ENCODE measurements around the gene PILRA. TPM values are rescaled to one million over a fixed set of nuclear protein-coding genes. Genes with fewer than 3 reads are reported as not detected.
"Not testable (repeated sequence)": the region's sequence is repeated elsewhere in the genome, so short reads cannot be mapped to it uniquely, and the experiment has no call there.

The PILRA gene
- total RNA-seq (2021) (1.8 to 3.2 TPM (median 3.0 TPM) in 3 replicates), Bru-seq, nascent RNA (percentile 27 among the genes with signal in this experiment)
- long read RNA-seq, experiment 1, partial matches to known transcripts, result 0 of 2 reads
- long read RNA-seq, experiment 1, other reads (novel, unspliced or antisense), result 2 of 2 reads
- long read RNA-seq, experiment 2, result 0 reads
- long read RNA-seq, experiment 3, result 0 reads

DNA sequence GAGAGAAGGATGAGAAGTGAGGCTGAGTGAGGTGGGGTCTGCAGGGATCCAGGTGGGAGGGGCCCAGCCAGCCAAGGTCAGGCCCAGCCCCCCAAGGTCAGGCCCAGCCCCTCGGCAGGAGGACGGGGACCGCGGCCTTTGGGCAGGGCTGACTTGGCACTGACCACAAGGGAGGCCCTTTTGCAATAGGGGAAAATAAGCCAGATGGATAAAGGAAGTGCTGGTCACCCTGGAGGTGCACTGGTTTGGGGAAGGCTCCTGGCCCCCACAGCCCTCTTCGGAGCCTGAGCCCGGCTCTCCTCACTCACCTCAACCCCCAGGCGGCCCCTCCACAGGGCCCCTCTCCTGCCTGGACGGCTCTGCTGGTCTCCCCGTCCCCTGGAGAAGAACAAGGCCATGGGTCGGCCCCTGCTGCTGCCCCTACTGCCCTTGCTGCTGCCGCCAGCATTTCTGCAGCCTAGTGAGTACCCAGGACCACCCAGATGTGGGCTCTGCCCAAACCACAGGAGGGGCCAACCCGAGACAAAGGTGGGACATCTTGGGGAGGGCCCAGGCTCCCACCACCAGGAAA is at the start of gene PILRA:
Gene PILRA (plus strand): TSS at position 227 of the 571 bp plus-strand sequence. CDS start 170 bp downstream, at position 397.
- CTCF ChIA-PET, result interaction anchor here (0.8 to 1.8 kb wide), 3 partner anchors 25 to 261 kb away, joined by 3 to 6 read pairs (median 6); no protein-coding TSS in a partner anchor
- no peaks in the 10 kb centered on the region for H3K27me3 Mint-ChIP-seq (ENCODE audit: low read depth)
- TF ChIP-seq, protein P1, sequence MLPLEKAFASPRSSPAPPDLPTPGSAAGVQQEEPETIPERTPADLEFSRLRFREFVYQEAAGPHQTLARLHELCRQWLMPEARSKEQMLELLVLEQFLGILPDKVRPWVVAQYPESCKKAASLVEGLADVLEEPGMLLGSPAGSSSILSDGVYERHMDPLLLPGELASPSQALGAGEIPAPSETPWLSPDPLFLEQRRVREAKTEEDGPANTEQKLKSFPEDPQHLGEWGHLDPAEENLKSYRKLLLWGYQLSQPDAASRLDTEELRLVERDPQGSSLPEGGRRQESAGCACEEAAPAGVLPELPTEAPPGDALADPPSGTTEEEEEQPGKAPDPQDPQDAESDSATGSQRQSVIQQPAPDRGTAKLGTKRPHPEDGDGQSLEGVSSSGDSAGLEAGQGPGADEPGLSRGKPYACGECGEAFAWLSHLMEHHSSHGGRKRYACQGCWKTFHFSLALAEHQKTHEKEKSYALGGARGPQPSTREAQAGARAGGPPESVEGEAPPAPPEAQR (CRISPR knock-in tag; IDR thresholded peaks at IDR 0.05), result no peak
- TF ChIP-seq, protein P2, sequence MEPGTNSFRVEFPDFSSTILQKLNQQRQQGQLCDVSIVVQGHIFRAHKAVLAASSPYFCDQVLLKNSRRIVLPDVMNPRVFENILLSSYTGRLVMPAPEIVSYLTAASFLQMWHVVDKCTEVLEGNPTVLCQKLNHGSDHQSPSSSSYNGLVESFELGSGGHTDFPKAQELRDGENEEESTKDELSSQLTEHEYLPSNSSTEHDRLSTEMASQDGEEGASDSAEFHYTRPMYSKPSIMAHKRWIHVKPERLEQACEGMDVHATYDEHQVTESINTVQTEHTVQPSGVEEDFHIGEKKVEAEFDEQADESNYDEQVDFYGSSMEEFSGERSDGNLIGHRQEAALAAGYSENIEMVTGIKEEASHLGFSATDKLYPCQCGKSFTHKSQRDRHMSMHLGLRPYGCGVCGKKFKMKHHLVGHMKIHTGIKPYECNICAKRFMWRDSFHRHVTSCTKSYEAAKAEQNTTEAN (CRISPR knock-in tag; IDR thresholded peaks at IDR 0.05), result no peak
- no peak for TF ChIP-seq TEAD1 (CRISPR knock-in tag; IDR thresholded peaks at IDR 0.05)
- TF ChIP-seq EMX1 (CRISPR knock-in tag; IDR thresholded peaks at IDR 0.05), result no peak
- no peak for TF ChIP-seq NR1H2 (CRISPR knock-in tag; IDR thresholded peaks at IDR 0.05)
- no peak for TF ChIP-seq CBFB (CRISPR knock-in tag; IDR thresholded peaks at IDR 0.05; ENCODE audit: low read depth)
- no peak for TF ChIP-seq ELF4 (CRISPR knock-in tag; IDR thresholded peaks at IDR 0.05; ENCODE audit: low read depth)
- TF ChIP-seq, protein P3, sequence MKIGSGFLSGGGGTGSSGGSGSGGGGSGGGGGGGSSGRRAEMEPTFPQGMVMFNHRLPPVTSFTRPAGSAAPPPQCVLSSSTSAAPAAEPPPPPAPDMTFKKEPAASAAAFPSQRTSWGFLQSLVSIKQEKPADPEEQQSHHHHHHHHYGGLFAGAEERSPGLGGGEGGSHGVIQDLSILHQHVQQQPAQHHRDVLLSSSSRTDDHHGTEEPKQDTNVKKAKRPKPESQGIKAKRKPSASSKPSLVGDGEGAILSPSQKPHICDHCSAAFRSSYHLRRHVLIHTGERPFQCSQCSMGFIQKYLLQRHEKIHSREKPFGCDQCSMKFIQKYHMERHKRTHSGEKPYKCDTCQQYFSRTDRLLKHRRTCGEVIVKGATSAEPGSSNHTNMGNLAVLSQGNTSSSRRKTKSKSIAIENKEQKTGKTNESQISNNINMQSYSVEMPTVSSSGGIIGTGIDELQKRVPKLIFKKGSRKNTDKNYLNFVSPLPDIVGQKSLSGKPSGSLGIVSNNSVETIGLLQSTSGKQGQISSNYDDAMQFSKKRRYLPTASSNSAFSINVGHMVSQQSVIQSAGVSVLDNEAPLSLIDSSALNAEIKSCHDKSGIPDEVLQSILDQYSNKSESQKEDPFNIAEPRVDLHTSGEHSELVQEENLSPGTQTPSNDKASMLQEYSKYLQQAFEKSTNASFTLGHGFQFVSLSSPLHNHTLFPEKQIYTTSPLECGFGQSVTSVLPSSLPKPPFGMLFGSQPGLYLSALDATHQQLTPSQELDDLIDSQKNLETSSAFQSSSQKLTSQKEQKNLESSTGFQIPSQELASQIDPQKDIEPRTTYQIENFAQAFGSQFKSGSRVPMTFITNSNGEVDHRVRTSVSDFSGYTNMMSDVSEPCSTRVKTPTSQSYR (CRISPR knock-in tag; IDR thresholded peaks at IDR 0.05), result no peak
- TF ChIP-seq CREM (CRISPR knock-in tag; IDR thresholded peaks at IDR 0.05), result no peak
- no peak for TF ChIP-seq ZNF232 (CRISPR knock-in tag; IDR thresholded peaks at IDR 0.05)
- TF ChIP-seq, protein P4, sequence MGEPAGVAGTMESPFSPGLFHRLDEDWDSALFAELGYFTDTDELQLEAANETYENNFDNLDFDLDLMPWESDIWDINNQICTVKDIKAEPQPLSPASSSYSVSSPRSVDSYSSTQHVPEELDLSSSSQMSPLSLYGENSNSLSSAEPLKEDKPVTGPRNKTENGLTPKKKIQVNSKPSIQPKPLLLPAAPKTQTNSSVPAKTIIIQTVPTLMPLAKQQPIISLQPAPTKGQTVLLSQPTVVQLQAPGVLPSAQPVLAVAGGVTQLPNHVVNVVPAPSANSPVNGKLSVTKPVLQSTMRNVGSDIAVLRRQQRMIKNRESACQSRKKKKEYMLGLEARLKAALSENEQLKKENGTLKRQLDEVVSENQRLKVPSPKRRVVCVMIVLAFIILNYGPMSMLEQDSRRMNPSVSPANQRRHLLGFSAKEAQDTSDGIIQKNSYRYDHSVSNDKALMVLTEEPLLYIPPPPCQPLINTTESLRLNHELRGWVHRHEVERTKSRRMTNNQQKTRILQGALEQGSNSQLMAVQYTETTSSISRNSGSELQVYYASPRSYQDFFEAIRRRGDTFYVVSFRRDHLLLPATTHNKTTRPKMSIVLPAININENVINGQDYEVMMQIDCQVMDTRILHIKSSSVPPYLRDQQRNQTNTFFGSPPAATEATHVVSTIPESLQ (CRISPR knock-in tag; IDR thresholded peaks at IDR 0.05), result no peak
- TF ChIP-seq ZNF219 (CRISPR knock-in tag; IDR thresholded peaks at IDR 0.05; ENCODE audit: borderline replicate concordance), result no peak
- no peak for TF ChIP-seq ZNF416 (CRISPR knock-in tag; IDR thresholded peaks at IDR 0.05)
- no peak for TF ChIP-seq RELA (CRISPR knock-in tag; IDR thresholded peaks at IDR 0.05; ENCODE audit: borderline replicate concordance)
- TF ChIP-seq, protein P5, sequence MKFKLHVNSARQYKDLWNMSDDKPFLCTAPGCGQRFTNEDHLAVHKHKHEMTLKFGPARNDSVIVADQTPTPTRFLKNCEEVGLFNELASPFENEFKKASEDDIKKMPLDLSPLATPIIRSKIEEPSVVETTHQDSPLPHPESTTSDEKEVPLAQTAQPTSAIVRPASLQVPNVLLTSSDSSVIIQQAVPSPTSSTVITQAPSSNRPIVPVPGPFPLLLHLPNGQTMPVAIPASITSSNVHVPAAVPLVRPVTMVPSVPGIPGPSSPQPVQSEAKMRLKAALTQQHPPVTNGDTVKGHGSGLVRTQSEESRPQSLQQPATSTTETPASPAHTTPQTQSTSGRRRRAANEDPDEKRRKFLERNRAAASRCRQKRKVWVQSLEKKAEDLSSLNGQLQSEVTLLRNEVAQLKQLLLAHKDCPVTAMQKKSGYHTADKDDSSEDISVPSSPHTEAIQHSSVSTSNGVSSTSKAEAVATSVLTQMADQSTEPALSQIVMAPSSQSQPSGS (CRISPR knock-in tag; IDR thresholded peaks at IDR 0.05; ENCODE audit: borderline replicate concordance, low read depth), result no peak
- no peak for TF ChIP-seq NR3C1 (CRISPR knock-in tag; conservative IDR thresholded peaks at IDR 0.05; ENCODE audit: low read depth)
- no peak for TF ChIP-seq TEAD4 (CRISPR knock-in tag; IDR thresholded peaks at IDR 0.05)
- TF ChIP-seq, protein P6, sequence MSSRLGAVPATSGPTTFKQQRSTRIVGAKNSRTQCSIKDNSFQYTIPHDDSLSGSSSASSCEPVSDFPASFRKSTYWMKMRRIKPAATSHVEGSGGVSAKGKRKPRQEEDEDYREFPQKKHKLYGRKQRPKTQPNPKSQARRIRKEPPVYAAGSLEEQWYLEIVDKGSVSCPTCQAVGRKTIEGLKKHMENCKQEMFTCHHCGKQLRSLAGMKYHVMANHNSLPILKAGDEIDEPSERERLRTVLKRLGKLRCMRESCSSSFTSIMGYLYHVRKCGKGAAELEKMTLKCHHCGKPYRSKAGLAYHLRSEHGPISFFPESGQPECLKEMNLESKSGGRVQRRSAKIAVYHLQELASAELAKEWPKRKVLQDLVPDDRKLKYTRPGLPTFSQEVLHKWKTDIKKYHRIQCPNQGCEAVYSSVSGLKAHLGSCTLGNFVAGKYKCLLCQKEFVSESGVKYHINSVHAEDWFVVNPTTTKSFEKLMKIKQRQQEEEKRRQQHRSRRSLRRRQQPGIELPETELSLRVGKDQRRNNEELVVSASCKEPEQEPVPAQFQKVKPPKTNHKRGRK (CRISPR knock-in tag; IDR thresholded peaks at IDR 0.05; ENCODE audit: borderline replicate concordance), result no peak
- TF ChIP-seq, protein P7, sequence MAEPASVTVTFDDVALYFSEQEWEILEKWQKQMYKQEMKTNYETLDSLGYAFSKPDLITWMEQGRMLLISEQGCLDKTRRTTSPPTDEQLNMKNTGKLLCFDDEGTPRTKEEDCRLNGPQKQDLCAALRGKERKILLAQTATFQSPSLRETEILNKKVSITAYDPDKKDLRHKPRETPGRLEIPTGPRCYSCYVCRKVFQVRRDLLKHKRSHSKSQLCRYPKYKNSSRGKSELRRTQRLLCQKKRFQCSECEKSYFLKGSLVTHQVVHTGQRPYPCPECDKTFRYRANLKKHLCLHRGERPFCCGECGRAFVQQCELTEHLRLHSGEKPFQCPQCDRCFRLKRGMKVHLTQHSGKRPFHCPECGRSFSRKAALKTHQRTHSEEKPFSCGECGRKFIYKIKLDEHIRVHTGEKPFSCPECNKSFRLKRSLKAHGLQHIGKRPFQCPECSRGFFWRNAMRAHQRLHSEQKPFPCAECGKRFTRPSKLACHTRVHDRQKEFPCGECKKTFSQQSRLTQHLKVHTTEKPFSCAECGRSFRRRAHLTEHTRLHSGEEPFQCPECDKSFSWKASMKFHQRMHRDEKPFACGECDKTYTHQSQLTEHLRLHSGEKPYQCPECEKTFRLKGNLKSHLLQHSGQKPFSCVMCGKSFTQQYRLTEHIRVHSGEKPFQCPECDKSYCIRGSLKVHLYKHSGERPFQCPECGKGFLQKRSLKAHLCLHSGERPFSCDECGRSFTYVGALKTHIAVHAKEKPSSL (CRISPR knock-in tag; conservative IDR thresholded peaks at IDR 0.05), result no peak
- no peak within 1 kb of the TSS for H3K27ac Mint-ChIP-seq
- H3K4me3 Mint-ChIP-seq, result no peak within 1 kb of the TSS
- peaks cover 48% of the 10 kb centered on the region for H3K4me1 Mint-ChIP-seq
- no peaks in the 10 kb centered on the region for H3K9me3 Mint-ChIP-seq
- no peaks in the 10 kb centered on the region for H3K36me3 Mint-ChIP-seq
- DNase-seq (ENCODE audit: low spot score) (no peak), ATAC-seq (no peak)
- POLR2A ChIA-PET, result no interaction called here

DNA sequence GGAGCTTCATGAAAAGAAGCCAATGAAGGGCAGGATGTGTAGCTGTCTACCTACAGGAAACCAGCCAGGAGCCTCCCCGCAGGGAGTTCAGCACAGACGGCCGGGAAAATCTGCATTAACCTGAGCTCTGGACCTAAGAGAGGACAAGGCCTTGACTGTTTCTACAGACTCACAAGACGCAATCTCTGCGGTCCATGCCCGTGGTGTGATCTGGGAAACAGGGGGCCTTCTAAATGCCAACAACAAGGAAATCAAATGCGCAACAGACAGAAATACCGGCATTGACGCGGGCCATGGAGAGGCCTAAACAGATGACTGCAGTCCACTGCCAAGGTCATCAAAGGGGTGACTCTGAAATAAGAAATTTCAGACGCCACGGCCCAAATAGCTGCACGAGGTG is 49.1 kb upstream of the PILRA start:
- H3K4me1 Mint-ChIP-seq; CTCF ChIA-PET; DNase-seq (ENCODE audit: low spot score); POLR2A ChIA-PET; H3K27ac Mint-ChIP-seq; ATAC-seq; H3K27me3 Mint-ChIP-seq (ENCODE audit: low read depth); H3K4me3 Mint-ChIP-seq; H3K9me3 Mint-ChIP-seq: not testable (repeated sequence)
- peaks cover 48% of the 10 kb centered on the region for H3K36me3 Mint-ChIP-seq

Measured in WTC11 (cell line).